Ovary (tissue), 3 donors: ENCODE measurements around the gene SMU1.

Source experiments
- EP300 ChIP-seq: sonication (generic); formaldehyde crosslinking; IDR thresholded peaks from one replicate; pipeline ENCODE4 v1.6.1; 2017; ENCODE audit warnings: antibody characterized with exemption
- TF ChIP-seq, protein P1 (sequence below), 3 donors: fragments of 450-650 bp in 2 of 3; fragments of 200-600 bp in 1 of 3; IDR thresholded peaks; one replicate each; pipeline versions ENCODE4 v1.5.1 to v1.8.0; 2016 to 2022; ENCODE audit warnings: antibody characterized with exemption in 3 of 3, mild to moderate bottlenecking in 1 of 3
- donor health status: DM: no; HTN: no; CAD: no.

DNA sequence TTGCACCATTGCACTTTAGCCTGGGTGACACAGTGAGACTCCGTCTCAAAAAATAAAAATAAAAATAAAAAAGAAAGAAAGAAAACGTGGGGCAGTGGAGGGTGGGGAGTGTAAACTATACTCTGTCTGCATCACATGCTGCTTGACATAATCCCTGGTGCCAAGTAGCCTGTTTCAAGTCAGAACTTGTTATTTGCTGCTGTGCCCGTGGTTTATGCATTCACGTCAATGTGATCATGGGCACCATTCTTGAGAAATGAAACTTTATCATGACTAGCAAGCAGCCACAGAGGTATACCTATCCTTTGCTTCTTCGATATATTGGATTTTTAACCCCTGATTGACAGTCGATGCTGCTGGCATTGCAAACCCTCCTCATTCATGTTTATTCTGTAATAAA, 4.1 kb upstream of the SMU1 start:
- TF ChIP-seq, protein P1, sequence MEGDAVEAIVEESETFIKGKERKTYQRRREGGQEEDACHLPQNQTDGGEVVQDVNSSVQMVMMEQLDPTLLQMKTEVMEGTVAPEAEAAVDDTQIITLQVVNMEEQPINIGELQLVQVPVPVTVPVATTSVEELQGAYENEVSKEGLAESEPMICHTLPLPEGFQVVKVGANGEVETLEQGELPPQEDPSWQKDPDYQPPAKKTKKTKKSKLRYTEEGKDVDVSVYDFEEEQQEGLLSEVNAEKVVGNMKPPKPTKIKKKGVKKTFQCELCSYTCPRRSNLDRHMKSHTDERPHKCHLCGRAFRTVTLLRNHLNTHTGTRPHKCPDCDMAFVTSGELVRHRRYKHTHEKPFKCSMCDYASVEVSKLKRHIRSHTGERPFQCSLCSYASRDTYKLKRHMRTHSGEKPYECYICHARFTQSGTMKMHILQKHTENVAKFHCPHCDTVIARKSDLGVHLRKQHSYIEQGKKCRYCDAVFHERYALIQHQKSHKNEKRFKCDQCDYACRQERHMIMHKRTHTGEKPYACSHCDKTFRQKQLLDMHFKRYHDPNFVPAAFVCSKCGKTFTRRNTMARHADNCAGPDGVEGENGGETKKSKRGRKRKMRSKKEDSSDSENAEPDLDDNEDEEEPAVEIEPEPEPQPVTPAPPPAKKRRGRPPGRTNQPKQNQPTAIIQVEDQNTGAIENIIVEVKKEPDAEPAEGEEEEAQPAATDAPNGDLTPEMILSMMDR (IDR thresholded peaks at IDR 0.05): no peak
- no peak for TF ChIP-seq EP300
